GM13977 (cell line): Measurements from ENCODE around the gene SYTL3.

ENCODE experiments used
- DNase-seq: peaks from one replicate; pipeline ENCODE4 v3.0.0; 2012; ENCODE audit warnings: low spot score
- in situ Hi-C: fragments of 300-500 bp; cut with MboI; formaldehyde crosslinking; loops from one replicate; pipeline ENCODE4 v1.12.0; 2022; ENCODE audit warnings: low sequenced_read_pairs, low pct_unique_long_range_greater_than_20kb, mixed read lengths, inconsistent platforms; ENCODE audit not compliant: unreplicated experiment
- TF ChIP-seq, protein P1 (sequence below): IDR thresholded peaks from 2 replicates; pipeline ENCODE4 v1.5.1; 2012; ENCODE audit warnings: mild to moderate bottlenecking, control low read depth; ENCODE audit not compliant: insufficient read depth; ENCODE audit errors: extremely low read depth, missing control alignments

Gene SYTL3

DNA sequence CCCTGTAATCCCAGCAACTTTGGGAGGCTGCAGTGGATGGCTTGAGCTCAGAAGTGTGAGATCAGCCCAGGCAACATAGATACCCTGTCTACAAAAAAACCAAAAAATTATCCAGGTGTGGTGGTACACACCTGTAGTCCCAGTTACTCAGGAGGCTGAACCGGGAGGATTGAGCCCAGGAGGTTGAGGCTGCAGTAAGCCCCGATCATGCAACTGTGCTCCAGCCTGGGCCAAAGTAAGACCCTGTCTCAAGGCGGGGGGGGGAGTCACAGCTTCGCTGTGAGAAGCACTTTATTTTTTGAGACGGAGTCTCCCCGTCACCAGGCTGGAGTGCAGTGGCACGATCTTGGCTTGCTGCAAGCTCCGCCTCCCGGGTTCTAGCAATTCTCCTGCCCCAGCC lies 115.1 kb downstream of the SYTL3 start:
- TF ChIP-seq, protein P1, sequence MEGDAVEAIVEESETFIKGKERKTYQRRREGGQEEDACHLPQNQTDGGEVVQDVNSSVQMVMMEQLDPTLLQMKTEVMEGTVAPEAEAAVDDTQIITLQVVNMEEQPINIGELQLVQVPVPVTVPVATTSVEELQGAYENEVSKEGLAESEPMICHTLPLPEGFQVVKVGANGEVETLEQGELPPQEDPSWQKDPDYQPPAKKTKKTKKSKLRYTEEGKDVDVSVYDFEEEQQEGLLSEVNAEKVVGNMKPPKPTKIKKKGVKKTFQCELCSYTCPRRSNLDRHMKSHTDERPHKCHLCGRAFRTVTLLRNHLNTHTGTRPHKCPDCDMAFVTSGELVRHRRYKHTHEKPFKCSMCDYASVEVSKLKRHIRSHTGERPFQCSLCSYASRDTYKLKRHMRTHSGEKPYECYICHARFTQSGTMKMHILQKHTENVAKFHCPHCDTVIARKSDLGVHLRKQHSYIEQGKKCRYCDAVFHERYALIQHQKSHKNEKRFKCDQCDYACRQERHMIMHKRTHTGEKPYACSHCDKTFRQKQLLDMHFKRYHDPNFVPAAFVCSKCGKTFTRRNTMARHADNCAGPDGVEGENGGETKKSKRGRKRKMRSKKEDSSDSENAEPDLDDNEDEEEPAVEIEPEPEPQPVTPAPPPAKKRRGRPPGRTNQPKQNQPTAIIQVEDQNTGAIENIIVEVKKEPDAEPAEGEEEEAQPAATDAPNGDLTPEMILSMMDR, result no peak
- in situ Hi-C loops, result no loop called here
- no peak for DNase-seq

DNA sequence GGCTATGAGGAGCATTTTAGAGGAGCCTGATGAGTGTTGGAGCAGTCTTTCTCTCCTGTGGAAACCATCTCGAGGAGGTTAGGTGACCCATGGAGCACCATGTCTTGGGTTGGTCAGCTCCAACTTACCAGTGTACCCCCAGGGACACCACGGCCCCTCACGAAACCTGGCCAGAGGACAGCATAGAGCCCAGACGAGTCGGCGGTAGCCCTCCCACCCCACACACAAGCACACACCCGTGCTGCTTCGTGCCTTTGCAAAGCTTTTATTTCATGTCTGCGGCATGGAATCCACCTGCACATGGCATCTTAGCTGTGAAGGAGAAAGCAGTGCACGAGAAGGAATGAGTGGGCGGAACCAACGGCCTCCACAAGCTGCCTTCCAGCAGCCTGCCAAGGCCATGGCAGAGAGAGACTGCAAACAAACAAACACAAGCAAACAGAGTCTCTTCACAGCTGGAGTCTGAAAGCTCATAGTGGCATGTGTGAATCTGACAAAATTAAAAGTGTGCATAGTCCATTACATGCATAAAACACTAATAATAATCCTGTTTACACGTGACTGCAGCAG lies 115.7 kb downstream of the SYTL3 start:
- in situ Hi-C loops, result no loop called here
- TF ChIP-seq, protein P1, result no peak
- DNase-seq, result no peak

DNA sequence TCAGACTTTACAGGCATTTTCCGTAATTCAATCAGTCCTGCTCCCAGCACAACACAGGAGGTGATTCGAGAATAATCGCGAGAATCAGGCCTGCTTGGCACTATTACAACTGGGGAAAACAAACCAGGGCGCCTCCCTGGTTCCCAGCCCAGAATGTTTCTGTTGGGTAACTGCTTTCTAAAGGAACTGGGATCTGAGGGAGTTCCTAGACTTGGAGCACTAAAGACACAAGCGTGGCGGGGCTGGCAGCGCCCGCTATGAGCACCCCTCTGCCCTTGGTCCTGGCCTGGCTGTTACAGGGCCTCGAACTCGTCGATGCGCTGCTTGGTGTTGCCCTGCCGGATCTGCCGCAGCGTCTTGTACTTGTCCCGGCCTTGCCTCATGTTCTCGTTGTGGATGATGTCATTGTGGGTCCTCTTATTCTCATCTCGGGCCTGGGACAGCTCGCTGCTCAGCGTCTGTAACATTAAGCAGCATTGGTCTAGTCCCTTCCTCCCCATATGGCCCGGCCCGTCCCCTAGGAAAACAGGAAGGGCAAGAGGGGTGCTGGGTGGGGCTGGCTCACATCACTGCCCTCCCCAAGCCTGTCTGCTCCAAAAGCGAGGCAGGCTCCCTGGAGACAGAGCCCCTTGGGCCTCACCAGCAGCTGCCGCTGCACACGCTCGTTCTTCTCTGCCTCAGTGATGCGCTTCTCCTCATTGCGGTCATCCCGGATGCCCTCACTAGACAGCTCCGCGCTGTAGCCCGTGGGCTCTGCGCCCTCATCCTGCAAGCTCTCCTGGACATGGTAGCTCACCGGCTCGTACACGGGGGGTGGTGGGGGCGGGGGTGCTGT lies 117.0 kb downstream of the SYTL3 start:
- TF ChIP-seq, protein P1, result no peak
- no peak for DNase-seq
- in situ Hi-C loops, result no loop called here

DNA sequence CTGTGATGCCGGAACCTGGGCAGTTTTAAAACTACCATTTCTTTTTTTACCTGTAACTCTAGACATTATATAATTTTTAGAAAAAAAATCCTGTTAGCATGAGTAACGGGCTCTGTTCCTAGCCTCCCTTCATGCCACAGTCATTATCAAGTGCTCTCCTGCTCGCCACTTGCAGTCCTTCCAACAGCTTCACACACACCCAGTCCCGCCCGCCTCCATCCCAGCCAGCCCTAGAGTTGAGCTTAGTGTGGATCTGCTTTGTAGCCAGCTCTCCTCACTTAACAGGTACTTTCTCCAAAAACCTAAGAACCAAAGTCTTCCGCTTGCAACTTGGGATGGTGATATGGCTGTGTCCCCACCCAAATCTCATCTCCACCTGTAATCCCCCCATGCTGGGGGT lies 117.9 kb downstream of the SYTL3 start:
- in situ Hi-C loops, result no loop called here
- TF ChIP-seq, protein P1, result no peak
- DNase-seq, result no peak

DNA sequence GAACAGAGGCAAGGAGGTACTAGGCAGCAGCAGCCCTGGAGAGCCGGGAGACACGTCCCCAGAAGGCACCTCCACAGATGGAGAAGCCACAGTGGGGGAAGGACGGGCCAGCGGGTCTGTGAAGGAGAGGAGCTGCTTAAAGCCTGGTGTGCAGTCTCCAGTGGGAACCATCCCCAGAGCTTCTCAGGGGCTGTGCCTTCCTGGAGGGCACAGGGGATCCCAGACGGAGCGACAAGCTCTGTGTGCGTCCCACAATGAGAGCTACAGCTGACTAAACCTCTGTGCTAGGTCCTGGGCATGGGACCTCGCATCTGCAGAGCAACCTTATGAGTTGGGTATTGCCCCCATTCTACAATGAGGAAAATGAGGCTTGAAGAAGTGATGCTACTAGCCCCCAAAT lies 118.6 kb downstream of the SYTL3 start:
- TF ChIP-seq, protein P1, result no peak
- DNase-seq, result no peak
- in situ Hi-C loops, result no loop called here

DNA sequence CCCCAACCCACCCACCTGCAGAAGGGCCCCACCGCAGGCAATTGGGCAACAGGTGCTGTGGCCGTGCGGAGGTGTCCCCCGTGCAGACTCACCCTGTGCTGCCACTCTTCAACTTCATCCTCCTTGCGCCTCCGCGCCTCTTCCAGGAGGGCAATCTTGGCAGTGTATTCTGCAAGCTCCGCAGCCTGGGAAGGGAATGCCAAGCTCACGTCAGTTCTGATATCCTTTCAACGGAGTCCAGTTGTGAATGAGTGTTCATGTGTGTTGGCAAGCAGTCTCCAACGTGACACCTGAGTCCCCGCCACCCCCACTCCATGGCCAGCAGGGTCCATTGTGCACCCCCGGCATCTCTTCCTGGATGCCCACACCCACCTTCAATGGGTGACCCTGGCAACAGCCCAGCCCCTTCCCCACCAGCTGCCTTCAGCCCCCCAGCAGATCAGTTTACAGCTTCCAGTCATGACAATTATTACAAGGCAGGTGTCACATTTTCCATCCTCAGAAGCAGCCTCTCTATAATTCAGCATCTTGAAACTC lies 119.4 kb downstream of the SYTL3 start:
- DNase-seq, result no peak
- TF ChIP-seq, protein P1, result no peak
- in situ Hi-C loops, result no loop called here
